B cell (primary cell): ENCODE measurements around the gene INSC. TPM values are rescaled to one million over a fixed set of nuclear protein-coding genes. Genes with fewer than 3 reads are reported as not detected.

Experiments
- ATAC-seq: fragments of 200-7000 bp; cut with Tn5 transposase; one replicate; pipeline ENCODE4 v1.10.0; 2021; ENCODE audit warnings: low read depth, mild to moderate bottlenecking, moderate number of reproducible peaks, moderate library complexity
- CTCF ChIA-PET: fragments of 350-600 bp; sonication (Branson Sonifier 250); formaldehyde crosslinking; loops from one replicate; lab custom pipeline; 2021; ENCODE audit warnings: antibody characterized with exemption, inconsistent platforms; lab: Charles Lee
- POLR2A ChIA-PET: fragments of 350-600 bp; sonication (Branson Sonifier 250); formaldehyde crosslinking; loops from one replicate; lab custom pipeline; 2021; ENCODE audit warnings: antibody characterized with exemption; lab: Charles Lee
- DNase-seq: peaks from one replicate; pipeline ENCODE4 v3.0.0; 2013
- H2AFZ ChIP-seq: 2 replicates; pipeline ENCODE4 v1.6.1; 2012; ENCODE audit warnings: mild to moderate bottlenecking, low read depth, low read length; ENCODE audit not compliant: insufficient read depth, poor library complexity, severe bottlenecking
- H3K27ac ChIP-seq, 2 donors: 1 replicate in 1 of 2; 2 replicates in 1 of 2; pipeline ENCODE4 v1.5.1; 2012 to 2013; ENCODE audit warnings: low read length in 2 of 2, mild to moderate bottlenecking in 2 of 2, moderate library complexity in 1 of 2
- H3K27me3 ChIP-seq, 4 experiments: fragments of 200-600 bp in 1 of 4; sonication (generic) in 1 of 4; replicated peaks in 1 of 4; 1 replicate in 2 of 4; 2 replicates in 2 of 4; pipeline versions ENCODE4 v1.6.1 to v1.7.0; 2013 to 2016; ENCODE audit warnings: low read length in 3 of 4, mild to moderate bottlenecking in 2 of 4, mixed read lengths in 1 of 4, moderate library complexity in 1 of 4; ENCODE audit not compliant: insufficient read depth in 4 of 4, control insufficient read depth in 3 of 4; ENCODE audit errors: control extremely low read depth in 1 of 4
- H3K36me3 ChIP-seq, 2 experiments: replicated peaks in 1 of 2; 1 replicate in 1 of 2; 2 replicates in 1 of 2; pipeline versions ENCODE4 v1.6.1 to v1.7.1; 2013; ENCODE audit warnings: low read length in 1 of 2; ENCODE audit not compliant: insufficient read depth in 2 of 2, control insufficient read depth in 1 of 2; ENCODE audit errors: control extremely low read depth in 1 of 2, extremely low read depth in 1 of 2
- H3K4me1 ChIP-seq, 2 donors: fragments of 200-600 bp in 1 of 2; sonication (generic) in 1 of 2; 1 replicate in 1 of 2; 2 replicates in 1 of 2; pipeline versions ENCODE4 v1.5.1 to v1.6.1; 2013 to 2017; ENCODE audit warnings: low read length in 2 of 2; ENCODE audit not compliant: control insufficient read depth in 2 of 2, insufficient read depth in 2 of 2
- H3K4me2 ChIP-seq: replicated peaks from 2 replicates; pipeline ENCODE3; 2012; ENCODE audit warnings: mild to moderate bottlenecking, low read depth, low read length; ENCODE audit not compliant: poor library complexity, severe bottlenecking
- H3K4me3 ChIP-seq, 5 experiments: fragments of 200-600 bp in 1 of 5; sonication (generic) in 1 of 5; 1 replicate in 3 of 5; 2 replicates in 2 of 5; pipeline versions ENCODE4 v1.5.1 to v1.7.0; 2011 to 2016; ENCODE audit warnings: low read length in 4 of 5, mild to moderate bottlenecking in 4 of 5, low read depth in 2 of 5, control low read depth in 1 of 5, moderate library complexity in 1 of 5; ENCODE audit not compliant: insufficient read depth in 1 of 5; ENCODE audit errors: control extremely low read depth in 1 of 5, extremely low read depth in 1 of 5
- H3K79me2 ChIP-seq: fragments of 200-600 bp; sonication (generic); one replicate; pipeline ENCODE4 v1.6.0; 2016; ENCODE audit warnings: low read length; ENCODE audit not compliant: control insufficient read depth, insufficient read depth
- H3K9ac ChIP-seq: fragments of 200-600 bp; sonication (generic); 2 replicates; pipeline ENCODE4 v1.6.1; 2017; ENCODE audit warnings: mild to moderate bottlenecking, low read length, moderate library complexity
- H3K9me3 ChIP-seq, 3 donors: one replicate each; pipeline versions ENCODE4 v1.6.1 to v1.7.1; 2013; ENCODE audit warnings: low read length in 2 of 3; ENCODE audit not compliant: control insufficient read depth in 2 of 3, insufficient read depth in 1 of 3; ENCODE audit errors: control extremely low read depth in 1 of 3
- H4K20me1 ChIP-seq: 2 replicates; pipeline ENCODE4 v1.6.0; 2012; ENCODE audit warnings: mild to moderate bottlenecking, low read length; ENCODE audit not compliant: insufficient read depth, control insufficient read depth, poor library complexity, severe bottlenecking
- H3K27ac Mint-ChIP-seq: one replicate; pipeline ENCODE4 v1.8.0; 2021; ENCODE audit warnings: mixed read lengths
- H3K27me3 Mint-ChIP-seq: one replicate; pipeline ENCODE4 v1.8.0; 2021; ENCODE audit warnings: mixed read lengths
- H3K4me1 Mint-ChIP-seq: one replicate; pipeline ENCODE4 v1.8.0; 2021; ENCODE audit warnings: mixed read lengths
- H3K4me3 Mint-ChIP-seq: one replicate; pipeline ENCODE4 v1.8.0; 2021; ENCODE audit warnings: mixed read lengths
- H3K9me3 Mint-ChIP-seq: one replicate; pipeline ENCODE4 v1.8.0; 2022; ENCODE audit warnings: mixed read lengths; ENCODE audit not compliant: insufficient read depth
- CTCF ChIP-seq: fragments of 200-600 bp; IDR thresholded peaks from one replicate; pipeline ENCODE4 v1.8.0; 2022; ENCODE audit warnings: antibody characterized with exemption, mild to moderate bottlenecking
- EZH2 ChIP-seq: IDR thresholded peaks from 2 replicates; pipeline ENCODE4 v1.6.1; 2012; ENCODE audit warnings: borderline replicate concordance, low read depth, mild to moderate bottlenecking, moderate library complexity, low read length; ENCODE audit not compliant: insufficient read depth, poor library complexity, severe bottlenecking
- WGBS: methylation state at CpG from one replicate; pipeline ENCODE4 v1.1.5; 2013; ENCODE audit warnings: missing lambda C conversion rate; ENCODE audit not compliant: insufficient coverage; 5-methylcytosine and 5-hydroxymethylcytosine counted together
- intact Hi-C: fragments of 100-400 bp; cut with micrococcal nuclease; formaldehyde crosslinking; loops from one replicate; pipeline ENCODE4 v1.10.0; 2022
- polyA plus RNA-seq: library from polyadenylated mRNA; depleted of rRNA; stranded (reverse); fragments of >200 nt; gene quantifications from 2 replicates; pipeline ENCODE4 v1.2.3, GENCODE V29; 2012
- total RNA-seq, 2 donors: library from RNA; stranded (reverse); fragments of 120-200 nt in 1 of 2; gene quantifications; 1 replicate in 1 of 2; 2 replicates in 1 of 2; pipeline versions ENCODE4 v1.2.3 to v1.2.4, GENCODE V29; 2013 to 2022

The INSC gene
- total and polyA plus RNA-seq, 2 donors (not counting 1 experiment from before 2014, with no cell fraction given), result 0.10 TPM; not detected in 1

- no peak for DNase-seq
- Mint-ChIP-seq H3K27ac (no peak overlapping the region), H3K4me1 (no peaks in the 10 kb centered on the region), H3K27me3 (peaks cover 8% of the 10 kb centered on the region), H3K4me3 (no peak overlapping the region), H3K9me3 (no peaks in the 10 kb centered on the region)
- CTCF ChIA-PET, result interaction anchor here (9.5 to 16.5 kb wide), 2 partner anchors 113 to 304 kb away, joined by 119 to 290 read pairs; no protein-coding TSS in a partner anchor
- H3K4me1 ChIP-seq, result no peaks in the 10 kb centered on the region
- H4K20me1 ChIP-seq, result no peaks in the 10 kb centered on the region
- H3K27me3 ChIP-seq, result peaks cover 0 to 11% (median 2%) of the 10 kb centered on the region in 4 experiments
- no peaks in the 10 kb centered on the region for H3K79me2 ChIP-seq
- no peak overlapping the region for H3K27ac ChIP-seq
- intact Hi-C loops, result no loop called here
- no peaks in the 10 kb centered on the region for H3K36me3 ChIP-seq
- H3K4me2 ChIP-seq, result no peak overlapping the region
- H3K9me3 ChIP-seq, result no peaks in the 10 kb centered on the region
- H2AFZ ChIP-seq, result no peak overlapping the region
- WGBS, result no CpG with 5 or more reads among the region's 4 CpGs
- H3K9ac ChIP-seq, result no peak overlapping the region
- POLR2A ChIA-PET, result no interaction called here
- H3K4me3 ChIP-seq, result no peak overlapping the region
- no peak for ATAC-seq
- no peak for TF ChIP-seq EZH2
- no peak for TF ChIP-seq CTCF
Observed at GRCh38 chr11:15212876-15213275, 98.2 kb downstream of the INSC start.

GRCh38 chr11:15213471-15214231 lies 98.9 kb downstream of the INSC start:
- no peak for ATAC-seq
- Histone ChIP-seq H3K27me3 (peaks cover 0 to 6% (median 2%) of the 10 kb centered on the region in 4 experiments), H3K9ac (no peak overlapping the region), H3K36me3 (no peaks in the 10 kb centered on the region), H3K4me3 (no peak overlapping the region), H3K9me3 (no peaks in the 10 kb centered on the region), H3K4me1 (no peaks in the 10 kb centered on the region), H3K4me2 (no peak overlapping the region), H3K79me2 (no peaks in the 10 kb centered on the region), H3K27ac (no peak overlapping the region), H2AFZ (no peak overlapping the region), H4K20me1 (no peaks in the 10 kb centered on the region)
- no peak for DNase-seq
- POLR2A ChIA-PET, result no interaction called here
- Mint-ChIP-seq H3K27ac (no peak overlapping the region), H3K27me3 (peaks cover 8% of the 10 kb centered on the region), H3K9me3 (no peaks in the 10 kb centered on the region), H3K4me1 (no peaks in the 10 kb centered on the region), H3K4me3 (no peak overlapping the region)
- TF ChIP-seq EZH2, result no peak
- no peak for TF ChIP-seq CTCF
- 100% methylated on average over 1 of the region's 3 CpGs for WGBS
- intact Hi-C loops, result no loop called here
- CTCF ChIA-PET, result interaction anchor here (9.5 to 16.5 kb wide), 2 partner anchors 114 to 305 kb away, joined by 119 to 290 read pairs; no protein-coding TSS in a partner anchor
